ENCODE results near the gene FAM210B.
"Not testable (repeated sequence)": the region's sequence is repeated elsewhere in the genome, so short reads cannot be mapped to it uniquely, and the experiment has no call there.

GRCh38 chr20:56336709-56337108 lies 22.1 kb upstream of the FAM210B start:
- not testable (repeated sequence) for TF ChIP-seq CTCF, POLR2A, EP300 (IDR thresholded peaks at IDR 0.05)

Data from ovary (tissue), 3 donors.